Ovary (tissue), 3 donors: ENCODE measurements around the gene PAFAH1B1.
"Not testable (repeated sequence)": the region's sequence is repeated elsewhere in the genome, so short reads cannot be mapped to it uniquely, and the experiment has no call there.

Source experiments
- CTCF ChIP-seq, 3 donors: fragments of 450-650 bp in 2 of 3; fragments of 200-600 bp in 1 of 3; IDR thresholded peaks; one replicate each; pipeline versions ENCODE4 v1.5.1 to v1.8.0; 2016 to 2022; ENCODE audit warnings: antibody characterized with exemption in 3 of 3, mild to moderate bottlenecking in 1 of 3
- EP300 ChIP-seq: sonication (generic); formaldehyde crosslinking; IDR thresholded peaks from one replicate; pipeline ENCODE4 v1.6.1; 2017; ENCODE audit warnings: antibody characterized with exemption
- donor health status: DM: no; HTN: no; CAD: no.

- not testable (repeated sequence) for TF ChIP-seq CTCF (IDR thresholded peaks at IDR 0.05); EP300
These were observed 105.9 kb downstream of the PAFAH1B1 start for GRCh38 chr17:2699216-2699805.
